Activated B cell treated with CpG ODN at 0.5 μM for 24 hours (primary cell): ENCODE data around the gene LIN7C. TPM values are rescaled to one million over a fixed set of nuclear protein-coding genes. Genes with fewer than 3 reads are reported as not detected.

Experiments
- ATAC-seq: fragments of 200-7000 bp; cut with Tn5 transposase; one replicate; pipeline ENCODE4 v1.10.0; 2021; ENCODE audit warnings: low read depth, mild to moderate bottlenecking, moderate library complexity
- CTCF ChIA-PET: fragments of 350-600 bp; sonication (Branson Sonifier 250); formaldehyde crosslinking; loops from one replicate; lab custom pipeline; 2021; ENCODE audit warnings: antibody characterized with exemption; lab: Charles Lee
- POLR2A ChIA-PET: fragments of 350-600 bp; sonication (Branson Sonifier 250); formaldehyde crosslinking; loops from one replicate; lab custom pipeline; 2021; ENCODE audit warnings: antibody characterized with exemption; lab: Charles Lee
- DNase-seq: peaks from one replicate; pipeline ENCODE4 v3.0.0; 2022
- H3K27ac Mint-ChIP-seq: one replicate; pipeline ENCODE4 v1.8.0; 2020; ENCODE audit warnings: mixed read lengths
- H3K27me3 Mint-ChIP-seq: one replicate; pipeline ENCODE4 v1.8.0; 2021; ENCODE audit warnings: mixed read lengths
- H3K36me3 Mint-ChIP-seq: one replicate; pipeline ENCODE4 v1.8.0; 2021; ENCODE audit warnings: low read depth, mixed read lengths
- H3K4me1 Mint-ChIP-seq: one replicate; pipeline ENCODE4 v1.8.0; 2021; ENCODE audit warnings: mixed read lengths
- H3K4me3 Mint-ChIP-seq: one replicate; pipeline ENCODE4 v1.8.0; 2020; ENCODE audit warnings: mild to moderate bottlenecking, mixed read lengths
- H3K9me3 Mint-ChIP-seq: one replicate; pipeline ENCODE4 v1.8.0; 2020; ENCODE audit warnings: mixed read lengths
- CTCF ChIP-seq: fragments of 200-600 bp; IDR thresholded peaks from one replicate; pipeline ENCODE4 v1.8.0; 2022; ENCODE audit warnings: antibody characterized with exemption, mild to moderate bottlenecking
- intact Hi-C: fragments of 100-400 bp; cut with micrococcal nuclease; formaldehyde crosslinking; loops from one replicate; pipeline ENCODE4 v1.15.1; 2024
- total RNA-seq: library from RNA; stranded (reverse); gene quantifications from 2 replicates; pipeline ENCODE4 v1.2.3, GENCODE V29; 2022

Gene LIN7C
- total RNA-seq, 1 donor from 2014 or later, result 23.5 TPM

- DNase-seq, result no peak
- no peak for TF ChIP-seq CTCF
- H3K27ac Mint-ChIP-seq, result no peak overlapping the region
- no peaks in the 10 kb centered on the region for H3K27me3 Mint-ChIP-seq
- ATAC-seq, result no peak
- H3K36me3 Mint-ChIP-seq, result no peaks in the 10 kb centered on the region
- no peak overlapping the region for H3K4me3 Mint-ChIP-seq
- H3K9me3 Mint-ChIP-seq, result no peaks in the 10 kb centered on the region
- POLR2A ChIA-PET, result no interaction called here
- peaks cover 5% of the 10 kb centered on the region for H3K4me1 Mint-ChIP-seq
- intact Hi-C loops, result no loop called here
- CTCF ChIA-PET, result interaction anchor here (0.9 to 1.2 kb wide), 2 partner anchors 22 to 294 kb away, joined by 3 to 4 read pairs; no protein-coding TSS in a partner anchor
Measured at GRCh38 chr11:27477831-27478230, 28.7 kb downstream of the LIN7C start.

GRCh38 chr11:27477243-27477642, 29.3 kb downstream of the LIN7C start:
- Mint-ChIP-seq H3K27ac (no peak overlapping the region), H3K27me3 (no peaks in the 10 kb centered on the region), H3K4me3 (no peak overlapping the region), H3K4me1 (peaks cover 7% of the 10 kb centered on the region), H3K36me3 (peaks cover 3% of the 10 kb centered on the region), H3K9me3 (no peaks in the 10 kb centered on the region)
- no peak for DNase-seq
- ChIA-PET POLR2A (no interaction called here), CTCF (interaction anchor here (0.9 kb wide), 1 partner anchor 9 kb away, joined by 3 read pairs; no protein-coding TSS in a partner anchor)
- no peak for TF ChIP-seq CTCF
- intact Hi-C loops, result no loop called here
- no peak for ATAC-seq

- ChIA-PET POLR2A (no interaction called here), CTCF (interaction anchor here (1.1 to 1.5 kb wide), 2 partner anchors 10 to 23 kb away, joined by 3 to 6 read pairs; no protein-coding TSS in a partner anchor)
- no peak for DNase-seq
- intact Hi-C loops, result no loop called here
- H3K27ac Mint-ChIP-seq, result no peak overlapping the region
- H3K36me3 Mint-ChIP-seq, result peaks cover 3% of the 10 kb centered on the region
- H3K4me1 Mint-ChIP-seq, result peaks cover 17% of the 10 kb centered on the region
- no peak overlapping the region for H3K4me3 Mint-ChIP-seq
- TF ChIP-seq CTCF, result no peak
- no peaks in the 10 kb centered on the region for H3K9me3 Mint-ChIP-seq
- H3K27me3 Mint-ChIP-seq, result no peaks in the 10 kb centered on the region
- no peak for ATAC-seq
Measured at GRCh38 chr11:27475622-27476021, 30.9 kb downstream of the LIN7C start.

GRCh38 chr11:27473017-27473406, 33.6 kb downstream of the LIN7C start:
- Mint-ChIP-seq H3K36me3 (peaks cover 3% of the 10 kb centered on the region), H3K4me1 (peaks cover 32% of the 10 kb centered on the region), H3K27me3 (peaks cover 11% of the 10 kb centered on the region), H3K4me3 (peak overlapping the region; percentile 89), H3K27ac (peak overlapping the region; percentile 30), H3K9me3 (no peaks in the 10 kb centered on the region)
- ATAC-seq, result no peak
- ChIA-PET POLR2A (interaction anchor here (0.7 to 1.0 kb wide), 2 partner anchors 9 to 34 kb away, joined by 4 to 16 read pairs; partner anchors contain the start of gene LIN7C), CTCF (interaction anchor here (0.6 to 1.5 kb wide), 3 partner anchors 13 to 289 kb away, joined by 3 to 5 read pairs (median 3); no protein-coding TSS in a partner anchor)
- intact Hi-C loops, result loop anchor here (2.0 to 5.0 kb wide), 2 partner anchors 26 to 241 kb away; no protein-coding TSS in a partner anchor
- DNase-seq, result no peak
- TF ChIP-seq CTCF, result no peak

- peak within 1 kb of the TSS; percentile 91 for H3K4me3 Mint-ChIP-seq
- DNase-seq, result peak; percentile 51
- CTCF ChIA-PET, result interaction anchor here (0.6 to 1.5 kb wide), 3 partner anchors 13 to 288 kb away, joined by 3 to 5 read pairs (median 3); no protein-coding TSS in a partner anchor
- H3K36me3 Mint-ChIP-seq, result peaks cover 3% of the 10 kb centered on the region
- H3K9me3 Mint-ChIP-seq, result no peaks in the 10 kb centered on the region
- POLR2A ChIA-PET, result interaction anchor here (1.0 to 1.3 kb wide), 2 partner anchors 29 to 34 kb away, joined by 3 to 16 read pairs; partner anchors contain the start of gene LIN7C
- H3K4me1 Mint-ChIP-seq, result peaks cover 32% of the 10 kb centered on the region
- peak within 1 kb of the TSS; percentile 75 for H3K27ac Mint-ChIP-seq
- intact Hi-C loops, result loop anchor here (1.0 to 5.0 kb wide), 5 partner anchors 14 to 240 kb away; partner anchors contain the start of genes CCDC34 and LIN7C
- TF ChIP-seq CTCF, result no peak
- peaks cover 11% of the 10 kb centered on the region for H3K27me3 Mint-ChIP-seq
- ATAC-seq, result peak; percentile 87
Measured at GRCh38 chr11:27472398-27473016, 34.1 kb downstream of the LIN7C start, which contains the start of gene LGR4. TSS of gene LGR4 (minus strand) at chr11:27472790. CDS start at chr11:27472302, 488 bp downstream.
